K562 (cell line): Measurements from ENCODE around the gene DIP2B. TPM values are rescaled to one million over a fixed set of nuclear protein-coding genes. Genes with fewer than 3 reads are reported as not detected.

ENCODE experiments used
- BRF1 ChIP-seq: IDR thresholded peaks from 3 replicates; pipeline ENCODE4 v1.6.1; 2011; ENCODE audit warnings: borderline replicate concordance, mild to moderate bottlenecking; ENCODE audit not compliant: insufficient read length; ENCODE audit errors: extremely low read depth
- CBFA2T2 ChIP-seq: fragments of 450-650 bp; conservative IDR thresholded peaks from 2 replicates; pipeline ENCODE4 v1.6.1; 2017; ENCODE audit warnings: mild to moderate bottlenecking
- EHMT2 ChIP-seq: fragments of 450-650 bp; IDR thresholded peaks from 2 replicates; pipeline ENCODE4 v1.6.1; 2018; ENCODE audit warnings: antibody characterized with exemption
- EP400 ChIP-seq: fragments of 450-650 bp; IDR thresholded peaks from 2 replicates; pipeline ENCODE4 v1.6.1; 2017; ENCODE audit warnings: antibody characterized with exemption, mild to moderate bottlenecking, moderate library complexity
- ERF ChIP-seq: fragments of 450-650 bp; formaldehyde crosslinking; IDR thresholded peaks from 2 replicates; pipeline ENCODE4 v1.4.0; 2020; ENCODE audit warnings: mild to moderate bottlenecking, mixed read lengths
- ETS2 ChIP-seq: IDR thresholded peaks from 2 replicates; pipeline ENCODE4 v1.6.1; 2016; ENCODE audit warnings: borderline replicate concordance, missing genetic modification characterization, mild to moderate bottlenecking, moderate library complexity, missing compliant biosample characterization; ENCODE audit not compliant: poor library complexity, severe bottlenecking
- ETV5 ChIP-seq: sonication (generic); formaldehyde crosslinking; IDR thresholded peaks from 2 replicates; pipeline ENCODE4 v1.4.0; 2020; ENCODE audit warnings: low read depth, mild to moderate bottlenecking, missing genetic modification reagents
- FOXA3 ChIP-seq, 2 experiments: fragments of 450-650 bp in 1 of 2; sonication (generic) in 1 of 2; formaldehyde crosslinking; IDR thresholded peaks in 1 of 2; conservative IDR thresholded peaks in 1 of 2; 2 replicates each; pipeline versions ENCODE4 v1.4.0 to v1.8.0; 2020 to 2022; ENCODE audit warnings: mild to moderate bottlenecking in 2 of 2, missing genetic modification reagents in 1 of 2
- GABPB2 ChIP-seq: fragments of 250-450 bp; sonication (Bioruptor Pico); conservative IDR thresholded peaks from 2 replicates; pipeline ENCODE4 v1.5.1; 2021; ENCODE audit warnings: mild to moderate bottlenecking
- GATAD2A ChIP-seq: fragments of 450-650 bp; IDR thresholded peaks from 2 replicates; pipeline ENCODE4 v1.6.1; 2017
- HSF4 ChIP-seq: fragments of 250-450 bp; sonication (Bioruptor Pico); IDR thresholded peaks from 2 replicates; pipeline ENCODE4 v2.1.2; 2022; ENCODE audit warnings: mild to moderate bottlenecking, moderate library complexity, borderline replicate concordance
- KLF1 ChIP-seq: fragments of 450-650 bp; IDR thresholded peaks from 2 replicates; pipeline ENCODE4 v1.6.1; 2016; ENCODE audit warnings: missing genetic modification characterization, missing compliant biosample characterization
- KLF16 ChIP-seq: IDR thresholded peaks from 2 replicates; pipeline ENCODE4 v1.6.1; 2016; ENCODE audit warnings: antibody characterized with exemption
- RBM14 ChIP-seq: fragments of 200-400 bp; formaldehyde crosslinking; IDR thresholded peaks from 2 replicates; pipeline ENCODE4 v1.6.1; 2018; ENCODE audit warnings: low read depth, mild to moderate bottlenecking, low read length, moderate library complexity, borderline replicate concordance; ENCODE audit not compliant: insufficient read depth
- RBM22 ChIP-seq: fragments of 200-400 bp; formaldehyde crosslinking; IDR thresholded peaks from 2 replicates; pipeline ENCODE4 v1.6.1; 2018; ENCODE audit warnings: low read length, low read depth; ENCODE audit not compliant: poor library complexity, severe bottlenecking
- RBM39 ChIP-seq: fragments of 200-400 bp; formaldehyde crosslinking; optimal IDR thresholded peaks from 2 replicates; pipeline ENCODE3; 2018; ENCODE audit warnings: low read depth, low read length
- ZNF253 ChIP-seq: fragments of 250-450 bp; sonication (Bioruptor Pico); conservative IDR thresholded peaks from 2 replicates; pipeline ENCODE4 v1.6.1; 2021; ENCODE audit warnings: mild to moderate bottlenecking
- ZZZ3 ChIP-seq: fragments of 450-650 bp; IDR thresholded peaks from 2 replicates; pipeline ENCODE4 v1.6.1; 2016; ENCODE audit warnings: antibody characterized with exemption, mild to moderate bottlenecking, moderate library complexity
- polyA plus RNA-seq, 8 experiments: library from polyadenylated mRNA; depleted of rRNA in 4 of 8; stranded (reverse) in 5 of 8; unstranded in 3 of 8; fragments of >200 nt; fragmentation: Nextera tagmentation in 2 of 8; fragmentation: Illumina TruSeq in 1 of 8; extraction: Ambion mirVana in 2 of 8; extraction: Trizol in 1 of 8; gene quantifications; 2 replicates each; pipeline versions ENCODE4 v1.2.1 to v1.2.3, GENCODE V29; 2011 to 2014; ENCODE audit warnings: inconsistent platforms in 1 of 8, missing spikeins in 1 of 8
- total RNA-seq, 7 experiments: library from RNA; depleted of rRNA in 6 of 7; stranded (reverse); fragments of >200 nt in 6 of 7; fragmentation: Illumina TruSeq in 2 of 7; extraction: Trizol in 2 of 7; gene quantifications; 2 replicates each; pipeline versions ENCODE4 v1.2.1 to v1.2.3, GENCODE V29; 2011 to 2021; ENCODE audit warnings: low replicate concordance in 1 of 7
- TF ChIP-seq, protein P1 (sequence below): sonication (generic); formaldehyde crosslinking; IDR thresholded peaks from 2 replicates; pipeline ENCODE4 v1.8.0; 2023; ENCODE audit warnings: mild to moderate bottlenecking, missing genetic modification reagents
- TF ChIP-seq, protein P2 (sequence below): fragments of 200-400 bp; formaldehyde crosslinking; IDR thresholded peaks from 2 replicates; pipeline ENCODE4 v1.6.1; 2017; ENCODE audit warnings: mild to moderate bottlenecking, low read depth, low read length, moderate library complexity
- TF ChIP-seq, protein P3 (sequence below): sonication (generic); formaldehyde crosslinking; IDR thresholded peaks from 2 replicates; pipeline ENCODE4 v1.8.1; 2023; ENCODE audit warnings: mild to moderate bottlenecking, missing genetic modification reagents, moderate library complexity

The DIP2B gene
- total and polyA plus RNA-seq, 9 of the 15 experiments (the other 6 are each of a cell fraction or from before 2014, with no cell fraction given), result 4.6 to 26.1 (median 18.8) TPM

DNA sequence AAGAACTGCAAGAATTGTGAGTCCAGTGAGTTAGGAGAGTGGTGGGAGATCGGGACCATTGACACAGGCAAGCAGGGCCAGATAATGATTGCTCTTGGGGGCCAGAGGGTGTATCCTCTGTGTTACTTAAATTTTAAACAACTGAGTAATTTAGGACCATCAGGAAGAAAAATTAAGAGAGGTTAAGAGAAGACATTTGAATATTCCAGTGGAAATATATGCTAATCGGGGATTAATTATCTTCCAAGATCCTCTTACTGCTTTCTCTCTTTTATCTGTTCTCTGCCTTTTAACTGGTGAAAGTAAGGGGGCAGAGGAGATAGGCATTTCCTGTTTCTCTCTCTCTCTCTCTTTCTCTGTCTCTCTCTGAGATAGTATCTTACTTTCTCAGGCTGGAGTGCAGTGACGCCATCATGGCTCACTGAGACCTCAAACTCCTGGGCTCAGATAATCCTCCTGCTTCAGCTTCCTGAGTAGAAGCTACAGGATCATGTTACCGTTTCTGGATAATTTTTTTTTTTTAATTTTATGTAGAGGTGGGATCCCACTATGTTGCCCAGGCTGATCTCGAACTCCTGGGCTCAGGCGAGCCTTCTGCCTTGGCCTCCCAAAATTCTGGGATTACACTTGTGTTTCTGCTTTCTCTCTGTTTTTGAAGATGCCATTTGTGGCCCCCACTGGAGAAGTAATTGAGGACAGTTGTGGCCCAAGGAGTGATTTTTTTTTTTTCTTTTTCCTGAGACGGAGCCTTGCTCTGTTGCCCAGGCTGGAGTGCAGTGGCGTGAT, 85.1 kb downstream of the DIP2B start (continued):
- TF ChIP-seq, protein P1, sequence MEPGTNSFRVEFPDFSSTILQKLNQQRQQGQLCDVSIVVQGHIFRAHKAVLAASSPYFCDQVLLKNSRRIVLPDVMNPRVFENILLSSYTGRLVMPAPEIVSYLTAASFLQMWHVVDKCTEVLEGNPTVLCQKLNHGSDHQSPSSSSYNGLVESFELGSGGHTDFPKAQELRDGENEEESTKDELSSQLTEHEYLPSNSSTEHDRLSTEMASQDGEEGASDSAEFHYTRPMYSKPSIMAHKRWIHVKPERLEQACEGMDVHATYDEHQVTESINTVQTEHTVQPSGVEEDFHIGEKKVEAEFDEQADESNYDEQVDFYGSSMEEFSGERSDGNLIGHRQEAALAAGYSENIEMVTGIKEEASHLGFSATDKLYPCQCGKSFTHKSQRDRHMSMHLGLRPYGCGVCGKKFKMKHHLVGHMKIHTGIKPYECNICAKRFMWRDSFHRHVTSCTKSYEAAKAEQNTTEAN (CRISPR knock-in tag), result no peak
- TF ChIP-seq RBM22 (no peak), CBFA2T2 (peak; percentile 74), BRF1 (no peak), RBM39 (no peak), ZNF253 (no peak), ETV5 (CRISPR knock-in tag) (peak; percentile 82), GATAD2A (peak; percentile 90), EHMT2 (no peak), ERF (CRISPR knock-in tag) (no peak), HSF4 (CRISPR knock-in tag) (no peak), KLF1 (tag) (no peak), RBM14 (no peak), GABPB2 (no peak), ZZZ3 (no peak), FOXA3 (CRISPR knock-in tag; conservative IDR thresholded peaks at IDR 0.05 in 1 of 2, IDR thresholded peaks at IDR 0.05 in 1 of 2) (no peak), ETS2 (tag) (no peak), KLF16 (peak; percentile 43; the same call in 1 of the 2 replicates), EP400 (peak; percentile 58)
- TF ChIP-seq, protein P2, sequence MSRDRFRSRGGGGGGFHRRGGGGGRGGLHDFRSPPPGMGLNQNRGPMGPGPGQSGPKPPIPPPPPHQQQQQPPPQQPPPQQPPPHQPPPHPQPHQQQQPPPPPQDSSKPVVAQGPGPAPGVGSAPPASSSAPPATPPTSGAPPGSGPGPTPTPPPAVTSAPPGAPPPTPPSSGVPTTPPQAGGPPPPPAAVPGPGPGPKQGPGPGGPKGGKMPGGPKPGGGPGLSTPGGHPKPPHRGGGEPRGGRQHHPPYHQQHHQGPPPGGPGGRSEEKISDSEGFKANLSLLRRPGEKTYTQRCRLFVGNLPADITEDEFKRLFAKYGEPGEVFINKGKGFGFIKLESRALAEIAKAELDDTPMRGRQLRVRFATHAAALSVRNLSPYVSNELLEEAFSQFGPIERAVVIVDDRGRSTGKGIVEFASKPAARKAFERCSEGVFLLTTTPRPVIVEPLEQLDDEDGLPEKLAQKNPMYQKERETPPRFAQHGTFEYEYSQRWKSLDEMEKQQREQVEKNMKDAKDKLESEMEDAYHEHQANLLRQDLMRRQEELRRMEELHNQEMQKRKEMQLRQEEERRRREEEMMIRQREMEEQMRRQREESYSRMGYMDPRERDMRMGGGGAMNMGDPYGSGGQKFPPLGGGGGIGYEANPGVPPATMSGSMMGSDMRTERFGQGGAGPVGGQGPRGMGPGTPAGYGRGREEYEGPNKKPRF, result no peak
- TF ChIP-seq, protein P3, sequence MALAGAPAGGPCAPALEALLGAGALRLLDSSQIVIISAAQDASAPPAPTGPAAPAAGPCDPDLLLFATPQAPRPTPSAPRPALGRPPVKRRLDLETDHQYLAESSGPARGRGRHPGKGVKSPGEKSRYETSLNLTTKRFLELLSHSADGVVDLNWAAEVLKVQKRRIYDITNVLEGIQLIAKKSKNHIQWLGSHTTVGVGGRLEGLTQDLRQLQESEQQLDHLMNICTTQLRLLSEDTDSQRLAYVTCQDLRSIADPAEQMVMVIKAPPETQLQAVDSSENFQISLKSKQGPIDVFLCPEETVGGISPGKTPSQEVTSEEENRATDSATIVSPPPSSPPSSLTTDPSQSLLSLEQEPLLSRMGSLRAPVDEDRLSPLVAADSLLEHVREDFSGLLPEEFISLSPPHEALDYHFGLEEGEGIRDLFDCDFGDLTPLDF (CRISPR knock-in tag), result no peak
